Activated naive CD4-positive, alpha-beta T cell treated with anti-CD3 and anti-CD28 coated beads, Interleukin-2, amount 50 U/mL, for 24 hours (primary cell): ENCODE measurements around the gene COL28A1.
A peak's percentile ranks its signal among the peaks of the same experiment; 100 is the strongest.

ENCODE experiments used
- H3K27ac Mint-ChIP-seq: one replicate; pipeline ENCODE4 v1.8.0; 2021; ENCODE audit warnings: mild to moderate bottlenecking, mixed read lengths
- H3K27me3 Mint-ChIP-seq: one replicate; pipeline ENCODE4 v1.8.0; 2021; ENCODE audit warnings: mixed read lengths
- H3K36me3 Mint-ChIP-seq: one replicate; pipeline ENCODE4 v1.8.0; 2021; ENCODE audit warnings: mixed read lengths
- H3K4me1 Mint-ChIP-seq: one replicate; pipeline ENCODE4 v1.8.0; 2021; ENCODE audit warnings: mixed read lengths
- H3K4me3 Mint-ChIP-seq: one replicate; pipeline ENCODE4 v1.8.0; 2021; ENCODE audit warnings: mild to moderate bottlenecking, mixed read lengths
- H3K9me3 Mint-ChIP-seq: one replicate; pipeline ENCODE4 v1.8.0; 2021; ENCODE audit warnings: mixed read lengths

Gene COL28A1

GRCh38 chr7:7535691-7536090 is at the start of gene COL28A1:
Gene COL28A1 (minus strand): TSS chr7:7535873. CDS start chr7:7532875, 2,998 bp downstream.
- peaks cover 3% of the 10 kb centered on the region for H3K27me3 Mint-ChIP-seq
- H3K9me3 Mint-ChIP-seq = no peaks in the 10 kb centered on the region

GRCh38 chr7:7584653-7585052 is 49.0 kb upstream of the COL28A1 start:
- no peak overlapping the region for H3K4me3 Mint-ChIP-seq
- H3K36me3 Mint-ChIP-seq = peaks cover 8% of the 10 kb centered on the region
- H3K4me1 Mint-ChIP-seq = no peaks in the 10 kb centered on the region
- no peaks in the 10 kb centered on the region for H3K9me3 Mint-ChIP-seq
- no peaks in the 10 kb centered on the region for H3K27me3 Mint-ChIP-seq
- H3K27ac Mint-ChIP-seq = no peak overlapping the region

More at GRCh38 chr7:7535691-7536090, at the start of gene COL28A1:
- H3K4me1 Mint-ChIP-seq = no peaks in the 10 kb centered on the region
- H3K27ac Mint-ChIP-seq = no peak within 1 kb of the TSS
- H3K36me3 Mint-ChIP-seq = no peaks in the 10 kb centered on the region
- H3K4me3 Mint-ChIP-seq = no peak within 1 kb of the TSS

GRCh38 chr7:7583731-7584130 is 48.1 kb upstream of the COL28A1 start:
- no peaks in the 10 kb centered on the region for H3K27me3 Mint-ChIP-seq
- H3K4me3 Mint-ChIP-seq = no peak overlapping the region
- H3K9me3 Mint-ChIP-seq = no peaks in the 10 kb centered on the region
- H3K36me3 Mint-ChIP-seq = peaks cover 12% of the 10 kb centered on the region
- H3K27ac Mint-ChIP-seq = no peak overlapping the region
- H3K4me1 Mint-ChIP-seq = no peaks in the 10 kb centered on the region

GRCh38 chr7:7582596-7582995 is 46.9 kb upstream of the COL28A1 start:
- peaks cover 13% of the 10 kb centered on the region for H3K36me3 Mint-ChIP-seq

GRCh38 chr7:7581531-7582179 is 46.0 kb upstream of the COL28A1 start:
- Mint-ChIP-seq H3K27ac (no peak overlapping the region), H3K4me3 (no peak overlapping the region), H3K36me3 (peaks cover 13% of the 10 kb centered on the region), H3K27me3 (no peaks in the 10 kb centered on the region), H3K9me3 (no peaks in the 10 kb centered on the region), H3K4me1 (no peaks in the 10 kb centered on the region)

More at GRCh38 chr7:7582596-7582995, 46.9 kb upstream of the COL28A1 start:
- Mint-ChIP-seq H3K9me3 (no peaks in the 10 kb centered on the region), H3K27me3 (no peaks in the 10 kb centered on the region), H3K27ac (no peak overlapping the region), H3K4me1 (no peaks in the 10 kb centered on the region), H3K4me3 (no peak overlapping the region)

- H3K4me3 Mint-ChIP-seq = no peak overlapping the region
- H3K36me3 Mint-ChIP-seq = peaks cover 11% of the 10 kb centered on the region
- H3K9me3 Mint-ChIP-seq = no peaks in the 10 kb centered on the region
- peaks cover 3% of the 10 kb centered on the region for H3K4me1 Mint-ChIP-seq
- no peaks in the 10 kb centered on the region for H3K27me3 Mint-ChIP-seq
- no peak overlapping the region for H3K27ac Mint-ChIP-seq
Measured at GRCh38 chr7:7579638-7580037, 44.0 kb upstream of the COL28A1 start.

- Mint-ChIP-seq H3K4me3 (no peak overlapping the region), H3K27ac (no peak overlapping the region), H3K4me1 (peaks cover 10% of the 10 kb centered on the region), H3K9me3 (no peaks in the 10 kb centered on the region), H3K36me3 (peaks cover 12% of the 10 kb centered on the region), H3K27me3 (no peaks in the 10 kb centered on the region)
Measured at GRCh38 chr7:7577888-7578287, 42.2 kb upstream of the COL28A1 start.

- Mint-ChIP-seq H3K27ac (no peak overlapping the region), H3K27me3 (no peaks in the 10 kb centered on the region), H3K9me3 (no peaks in the 10 kb centered on the region), H3K4me3 (no peak overlapping the region), H3K4me1 (peaks cover 15% of the 10 kb centered on the region), H3K36me3 (peaks cover 12% of the 10 kb centered on the region)
Measured at GRCh38 chr7:7576344-7576743, 40.7 kb upstream of the COL28A1 start.

- Mint-ChIP-seq H3K4me1 (peaks cover 37% of the 10 kb centered on the region), H3K27me3 (no peaks in the 10 kb centered on the region), H3K36me3 (peaks cover 19% of the 10 kb centered on the region), H3K9me3 (no peaks in the 10 kb centered on the region), H3K27ac (no peak overlapping the region), H3K4me3 (no peak overlapping the region)
Measured at GRCh38 chr7:7573701-7574100, 38.0 kb upstream of the COL28A1 start.

GRCh38 chr7:7570584-7570983 is 34.9 kb upstream of the COL28A1 start:
- Mint-ChIP-seq H3K27ac (no peak overlapping the region), H3K4me3 (no peak overlapping the region), H3K9me3 (no peaks in the 10 kb centered on the region), H3K36me3 (peaks cover 17% of the 10 kb centered on the region), H3K4me1 (peaks cover 52% of the 10 kb centered on the region), H3K27me3 (no peaks in the 10 kb centered on the region)

GRCh38 chr7:7569615-7570014 is 33.9 kb upstream of the COL28A1 start:
- peak overlapping the region; percentile 93 for H3K4me3 Mint-ChIP-seq
- H3K27ac Mint-ChIP-seq = peak overlapping the region; percentile 92
- no peaks in the 10 kb centered on the region for H3K27me3 Mint-ChIP-seq
- peaks cover 49% of the 10 kb centered on the region for H3K4me1 Mint-ChIP-seq
- no peaks in the 10 kb centered on the region for H3K9me3 Mint-ChIP-seq
- peaks cover 17% of the 10 kb centered on the region for H3K36me3 Mint-ChIP-seq

GRCh38 chr7:7569081-7569527 is 33.4 kb upstream of the COL28A1 start:
- Mint-ChIP-seq H3K4me3 (peak overlapping the region; percentile 93), H3K36me3 (peaks cover 14% of the 10 kb centered on the region), H3K4me1 (peaks cover 49% of the 10 kb centered on the region), H3K9me3 (no peaks in the 10 kb centered on the region), H3K27ac (peak overlapping the region; percentile 92), H3K27me3 (no peaks in the 10 kb centered on the region)

- peaks cover 14% of the 10 kb centered on the region for H3K36me3 Mint-ChIP-seq
Measured at GRCh38 chr7:7568553-7568952, 32.9 kb upstream of the COL28A1 start.

GRCh38 chr7:7567898-7568531 is 32.3 kb upstream of the COL28A1 start:
- no peaks in the 10 kb centered on the region for H3K27me3 Mint-ChIP-seq
- H3K9me3 Mint-ChIP-seq = no peaks in the 10 kb centered on the region
- H3K4me3 Mint-ChIP-seq = peak overlapping the region; percentile 93
- peak overlapping the region; percentile 92 for H3K27ac Mint-ChIP-seq
- peaks cover 14% of the 10 kb centered on the region for H3K36me3 Mint-ChIP-seq
- H3K4me1 Mint-ChIP-seq = peaks cover 43% of the 10 kb centered on the region

More at GRCh38 chr7:7568553-7568952, 32.9 kb upstream of the COL28A1 start:
- Mint-ChIP-seq H3K4me1 (peaks cover 48% of the 10 kb centered on the region), H3K27ac (peak overlapping the region; percentile 92), H3K9me3 (no peaks in the 10 kb centered on the region), H3K4me3 (peak overlapping the region; percentile 93), H3K27me3 (no peaks in the 10 kb centered on the region)

GRCh38 chr7:7566651-7567611 is 31.3 kb upstream of the COL28A1 start, which contains the start of gene MIOS:
Gene MIOS (plus strand): TSS chr7:7566884. CDS start chr7:7572476, 5,592 bp downstream.
- Mint-ChIP-seq H3K4me3 (peak within 1 kb of the TSS; percentile 93), H3K27me3 (no peaks in the 10 kb centered on the region), H3K9me3 (no peaks in the 10 kb centered on the region), H3K36me3 (peaks cover 11% of the 10 kb centered on the region), H3K4me1 (peaks cover 36% of the 10 kb centered on the region), H3K27ac (peak within 1 kb of the TSS; percentile 92)
